GM21737 (cell line): ENCODE results near the gene SEPHS2.

Source experiments
- ATAC-seq: cut with Tn5 transposase; IDR thresholded peaks from one replicate; pipeline ENCODE4 v1.9.1; 2021; ENCODE audit warnings: mild to moderate bottlenecking, moderate library complexity; ENCODE audit not compliant: unreplicated experiment

SEPHS2 gene

DNA sequence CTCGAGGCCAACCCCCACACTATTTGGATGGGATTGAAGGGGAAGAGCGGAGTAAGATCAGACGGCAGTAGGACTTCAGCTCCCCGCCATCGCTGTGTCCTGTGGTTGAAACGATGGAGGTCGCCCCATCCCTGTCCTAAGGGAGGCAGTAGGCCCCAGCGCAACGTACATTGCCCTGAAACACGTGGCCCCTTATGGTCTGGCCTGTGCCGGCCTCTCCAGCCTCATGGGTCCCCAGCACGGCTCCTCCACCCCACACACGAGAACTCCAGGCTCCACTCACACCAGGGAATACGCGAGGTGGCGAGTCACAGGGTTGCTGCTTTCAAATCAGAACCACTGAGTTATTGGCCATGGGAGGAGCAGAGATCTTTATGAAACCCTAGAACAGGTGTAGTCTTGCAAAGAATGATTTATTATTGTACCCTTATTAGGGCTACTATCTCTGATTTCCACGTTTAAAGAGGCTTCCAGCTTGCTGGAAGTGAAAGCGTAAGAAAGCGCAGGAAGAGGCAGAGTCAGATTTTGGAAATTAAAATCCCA lies 15.2 kb downstream of the SEPHS2 start:
- peak; percentile 4 for ATAC-seq

DNA sequence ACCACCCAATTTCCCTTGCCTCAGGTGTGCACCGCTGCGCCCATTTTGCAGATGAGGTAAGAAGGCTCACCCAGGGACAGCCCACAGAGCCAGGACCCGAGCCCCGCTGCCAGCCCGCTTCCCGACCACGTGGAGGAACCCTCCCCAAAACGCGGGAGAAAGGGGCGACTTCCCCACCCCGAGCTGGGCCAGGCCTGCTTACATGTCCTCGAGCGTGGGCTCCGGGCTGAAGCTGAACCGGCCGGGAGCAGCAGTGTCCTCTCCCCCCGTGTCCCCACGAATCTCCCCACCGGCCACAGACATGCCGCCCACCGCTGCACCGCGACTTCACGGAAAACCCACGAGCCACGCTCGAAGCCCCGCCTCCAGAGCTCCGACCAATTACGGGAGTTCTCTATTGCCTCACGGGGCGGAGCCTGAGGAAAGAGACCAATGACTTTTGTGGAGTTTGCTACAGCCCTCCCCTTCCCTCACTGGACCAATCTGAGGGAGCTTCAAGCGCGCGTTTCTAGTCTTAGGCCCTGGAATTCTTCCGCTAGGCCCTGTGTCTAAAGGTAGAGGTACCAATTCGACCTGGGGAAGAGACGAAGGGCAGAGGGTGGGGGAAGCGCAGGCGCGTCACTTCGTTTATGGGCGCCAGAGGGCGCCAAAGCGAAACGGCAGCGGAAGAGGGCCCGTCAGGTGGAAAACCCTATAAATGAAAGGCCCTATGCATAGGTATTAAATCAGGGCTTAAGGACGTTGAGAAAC lies 15.8 kb downstream of the SEPHS2 start, which contains the start of gene DCTPP1:
DCTPP1 (minus strand) TSS at position 353 of the 750 bp plus-strand sequence; CDS start at position 303, 50 bp downstream.
- peak; percentile 97 for ATAC-seq

DNA sequence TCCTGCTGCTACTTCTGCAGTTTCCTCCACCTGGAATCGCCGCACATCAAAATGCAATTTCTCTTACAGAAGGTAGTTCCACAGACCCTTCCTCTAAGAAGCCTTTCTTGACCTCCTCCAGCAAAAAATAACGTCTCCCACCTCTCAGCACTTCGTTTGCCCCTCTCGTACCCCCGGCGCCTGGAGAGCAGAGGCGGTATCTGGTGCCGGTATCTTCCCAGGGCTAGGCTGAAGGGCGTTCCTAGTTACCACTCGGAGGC lies 16.3 kb downstream of the SEPHS2 start:
- ATAC-seq: no peak

DNA sequence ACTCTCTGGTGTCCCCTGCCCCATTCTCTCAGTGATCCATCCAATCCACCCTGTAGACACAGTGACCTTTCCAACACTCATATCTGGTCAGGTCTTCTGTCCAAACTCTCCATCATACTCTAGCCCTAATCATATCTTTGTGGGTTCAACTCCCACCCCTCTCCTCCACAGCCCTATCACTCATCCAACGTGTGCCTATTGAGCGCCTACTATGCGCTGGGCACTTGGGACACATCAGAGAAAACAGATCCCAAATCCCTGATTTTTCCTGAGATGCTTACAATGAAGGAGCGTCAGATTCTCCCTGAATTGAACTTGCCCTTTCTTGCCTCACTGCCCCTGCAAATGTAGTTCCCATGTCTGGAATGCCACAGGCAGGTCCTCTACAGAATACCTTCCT lies 17.6 kb downstream of the SEPHS2 start:
- ATAC-seq: no peak

DNA sequence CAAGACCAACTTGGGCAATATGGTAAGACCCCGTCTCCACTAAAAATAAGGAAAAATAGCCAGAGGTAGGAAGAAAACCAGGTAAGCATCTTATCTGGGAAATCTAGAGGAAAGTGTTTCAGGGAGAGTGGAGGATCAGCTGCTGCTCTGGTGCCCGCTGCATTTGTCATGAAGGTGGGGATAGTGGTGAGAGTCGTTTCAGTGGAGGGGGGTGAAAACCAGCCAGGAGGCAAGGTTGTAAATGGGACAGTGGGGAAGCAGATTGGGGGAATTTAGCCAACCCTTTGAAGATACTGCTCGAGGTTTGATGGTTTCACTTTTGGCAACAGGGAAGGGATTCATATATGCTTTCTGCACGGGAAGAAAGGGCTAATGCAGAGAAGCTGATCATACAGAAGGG lies 24.7 kb downstream of the SEPHS2 start:
- no peak for ATAC-seq

DNA sequence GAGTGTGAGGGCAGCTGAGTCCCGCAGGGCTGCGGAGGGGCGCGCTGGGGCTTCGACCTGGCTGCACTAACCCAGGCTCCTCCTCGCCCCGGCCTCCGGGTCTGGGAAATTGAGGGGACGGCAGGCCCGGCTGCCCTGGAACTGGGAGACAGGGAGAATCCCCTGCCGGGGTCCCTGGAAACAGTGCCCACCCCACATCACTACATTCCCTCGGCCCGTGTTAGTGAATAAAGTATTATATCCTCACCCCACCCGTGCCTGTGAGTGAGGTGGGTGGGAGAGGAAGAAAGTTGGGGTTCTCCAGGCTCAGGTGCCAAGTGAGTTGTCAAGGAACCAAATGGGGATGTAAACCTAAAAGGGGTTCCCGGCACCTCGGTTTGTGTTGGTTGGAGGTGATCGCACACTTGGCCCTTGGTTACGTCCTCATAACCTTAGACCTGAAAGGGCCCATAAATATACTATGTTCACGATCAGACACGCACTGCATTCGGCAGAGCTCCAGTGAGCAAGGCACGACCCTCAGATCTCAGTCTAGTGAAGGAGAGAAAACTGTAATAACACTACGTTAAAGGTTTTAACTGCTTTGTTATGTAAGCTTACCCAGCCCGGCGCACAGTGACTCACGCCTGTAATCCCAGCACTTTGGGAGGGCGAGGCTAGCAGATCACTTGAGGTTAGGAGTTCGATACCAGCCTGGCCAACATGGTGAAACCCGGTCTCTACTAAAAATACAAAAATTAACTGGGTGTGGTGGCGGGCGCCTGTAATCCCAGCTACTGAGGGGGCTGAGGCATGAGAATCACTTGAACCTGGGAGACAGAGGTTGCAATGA lies 27.1 kb downstream of the SEPHS2 start:
- ATAC-seq: no peak

DNA sequence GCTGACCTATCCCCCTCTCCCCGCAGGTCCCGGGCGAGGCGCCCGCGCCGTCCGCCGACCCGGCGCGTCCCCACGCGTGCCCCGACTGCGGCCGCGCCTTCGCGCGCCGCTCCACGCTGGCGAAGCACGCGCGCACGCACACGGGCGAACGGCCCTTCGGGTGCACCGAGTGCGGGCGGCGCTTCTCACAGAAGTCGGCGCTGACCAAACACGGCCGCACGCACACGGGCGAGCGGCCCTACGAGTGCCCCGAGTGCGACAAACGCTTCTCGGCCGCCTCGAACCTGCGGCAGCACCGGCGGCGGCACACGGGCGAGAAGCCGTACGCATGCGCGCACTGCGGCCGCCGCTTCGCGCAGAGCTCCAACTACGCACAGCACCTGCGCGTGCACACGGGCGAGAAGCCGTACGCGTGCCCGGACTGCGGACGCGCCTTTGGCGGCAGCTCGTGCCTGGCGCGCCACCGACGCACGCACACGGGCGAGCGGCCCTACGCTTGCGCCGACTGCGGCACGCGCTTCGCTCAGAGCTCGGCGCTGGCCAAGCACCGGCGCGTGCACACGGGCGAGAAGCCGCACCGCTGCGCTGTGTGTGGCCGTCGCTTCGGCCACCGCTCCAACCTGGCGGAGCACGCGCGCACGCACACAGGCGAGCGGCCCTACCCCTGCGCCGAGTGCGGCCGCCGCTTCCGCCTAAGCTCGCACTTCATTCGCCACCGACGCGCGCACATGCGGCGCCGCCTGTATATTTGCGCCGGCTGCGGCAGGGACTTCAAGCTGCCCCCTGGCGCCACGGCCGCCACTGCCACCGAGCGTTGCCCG lies 27.9 kb downstream of the SEPHS2 start:
- peak; percentile 73 for ATAC-seq

DNA sequence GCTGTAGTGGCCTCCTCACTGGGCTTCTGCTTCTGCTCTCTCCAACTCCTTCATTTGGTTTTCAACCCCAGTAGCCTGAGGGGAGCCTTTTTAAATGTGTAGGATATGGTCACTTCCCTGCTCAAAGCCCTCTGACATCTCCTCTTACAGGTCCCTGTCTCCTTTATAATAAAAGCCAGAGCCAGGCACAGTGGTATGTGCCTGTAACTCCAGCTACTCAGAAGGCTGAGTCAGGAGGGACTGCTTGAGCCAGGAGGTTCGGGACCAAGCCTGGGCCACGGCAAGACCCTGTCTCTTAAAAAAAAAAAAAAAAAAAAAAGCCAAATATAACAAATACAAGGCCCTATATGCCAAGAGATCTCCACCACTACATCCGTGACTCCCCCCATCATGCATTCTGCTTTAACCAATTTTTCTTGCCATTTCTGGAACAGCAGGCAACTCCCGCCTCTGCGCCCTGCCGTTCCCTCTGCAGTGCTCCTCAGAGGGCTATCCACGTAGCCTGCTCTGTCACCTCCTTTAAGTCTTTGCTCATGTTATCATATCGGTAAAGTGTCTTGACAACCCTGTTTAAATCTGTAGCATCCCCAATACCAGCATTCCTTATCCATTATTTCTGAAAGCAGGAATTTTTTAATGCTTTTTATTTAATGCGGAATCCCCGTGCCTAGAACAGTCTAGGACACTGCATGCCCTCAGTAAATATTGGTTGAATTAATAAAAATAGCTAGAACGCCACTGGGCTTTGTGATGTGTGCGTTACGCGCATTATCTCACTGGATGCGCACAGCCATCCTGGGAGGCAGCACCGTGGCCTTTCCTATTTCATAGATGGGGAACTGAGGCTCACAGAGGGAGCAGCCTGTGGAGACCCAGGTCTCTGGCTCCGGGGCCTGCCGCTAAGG lies 28.8 kb downstream of the SEPHS2 start:
- ATAC-seq: no peak

DNA sequence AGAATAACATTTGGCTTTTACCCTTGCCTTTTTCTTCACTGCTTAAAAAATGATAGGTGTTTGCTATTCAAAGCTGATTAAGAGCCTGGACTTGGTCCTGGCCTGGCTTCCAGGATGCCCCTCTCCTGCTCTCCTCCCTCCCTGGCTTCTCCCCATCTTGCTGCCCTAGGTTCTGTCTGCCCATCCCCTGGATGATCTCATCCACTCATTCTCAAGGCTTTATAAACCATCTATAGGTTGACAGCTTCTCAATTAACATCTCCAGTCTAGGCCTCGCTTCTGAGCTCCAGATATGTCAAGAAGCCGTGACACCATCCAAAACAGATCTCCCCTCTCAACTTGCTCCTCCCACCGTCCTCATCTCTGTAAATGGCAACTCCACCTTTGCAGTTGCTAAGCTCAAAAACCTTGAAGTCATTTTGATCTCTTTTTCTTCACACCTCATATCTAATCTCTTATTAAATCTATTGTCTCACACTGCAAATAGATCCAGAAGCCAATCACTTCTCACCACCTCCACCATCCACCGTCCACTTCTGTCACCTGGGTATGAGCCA lies 29.5 kb downstream of the SEPHS2 start:
- ATAC-seq: no peak

DNA sequence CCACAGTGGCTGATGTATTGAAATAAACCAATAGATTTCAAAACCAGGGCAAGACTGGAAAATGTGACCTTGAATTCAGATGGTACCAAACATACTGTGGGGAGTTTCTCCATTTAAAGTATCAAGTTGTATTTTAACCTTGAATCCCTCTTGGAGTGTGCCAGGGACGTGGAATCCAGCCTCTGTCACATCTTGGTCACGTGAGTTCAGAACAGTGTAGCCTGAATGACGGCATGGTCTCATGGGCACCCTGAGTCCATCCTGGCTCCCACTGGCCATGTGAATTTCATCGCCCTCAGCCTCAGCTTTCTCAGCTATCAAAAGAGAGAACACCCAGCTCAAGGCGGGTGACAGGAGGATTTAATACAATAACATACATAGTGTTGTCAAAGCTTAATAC lies 31.5 kb downstream of the SEPHS2 start:
- ATAC-seq: no peak

DNA sequence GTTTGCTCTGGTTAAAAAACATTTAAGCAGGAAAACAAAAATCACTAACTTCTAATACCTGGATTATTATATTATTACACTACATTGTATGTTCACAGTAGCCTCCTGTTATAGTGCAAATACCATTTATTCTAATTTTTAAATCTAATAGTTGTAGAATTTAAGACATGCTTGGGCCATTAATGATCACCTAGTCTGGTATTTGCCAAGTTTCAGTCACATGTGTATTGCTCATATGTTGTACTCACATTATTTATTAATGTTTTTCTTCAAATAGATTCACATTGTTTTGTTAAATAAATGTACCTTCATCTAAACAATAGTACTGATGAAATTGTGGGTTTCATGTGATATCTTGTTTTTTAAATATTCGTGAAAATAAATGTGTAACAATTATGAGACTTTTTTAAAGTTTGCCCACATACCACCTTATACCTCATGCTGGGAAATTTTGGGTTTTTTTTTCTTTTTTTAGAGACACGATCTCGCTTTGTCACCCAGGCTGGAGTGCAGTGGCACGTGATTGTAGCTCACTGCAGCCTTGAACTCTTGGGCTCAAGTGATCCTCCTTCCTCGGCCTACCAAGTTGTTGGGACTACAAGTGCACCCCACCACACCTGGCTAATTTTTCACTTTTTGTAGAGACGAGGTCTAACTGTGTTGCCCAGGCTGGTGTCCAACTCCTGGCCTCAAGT lies 32.4 kb downstream of the SEPHS2 start:
- ATAC-seq: no peak

DNA sequence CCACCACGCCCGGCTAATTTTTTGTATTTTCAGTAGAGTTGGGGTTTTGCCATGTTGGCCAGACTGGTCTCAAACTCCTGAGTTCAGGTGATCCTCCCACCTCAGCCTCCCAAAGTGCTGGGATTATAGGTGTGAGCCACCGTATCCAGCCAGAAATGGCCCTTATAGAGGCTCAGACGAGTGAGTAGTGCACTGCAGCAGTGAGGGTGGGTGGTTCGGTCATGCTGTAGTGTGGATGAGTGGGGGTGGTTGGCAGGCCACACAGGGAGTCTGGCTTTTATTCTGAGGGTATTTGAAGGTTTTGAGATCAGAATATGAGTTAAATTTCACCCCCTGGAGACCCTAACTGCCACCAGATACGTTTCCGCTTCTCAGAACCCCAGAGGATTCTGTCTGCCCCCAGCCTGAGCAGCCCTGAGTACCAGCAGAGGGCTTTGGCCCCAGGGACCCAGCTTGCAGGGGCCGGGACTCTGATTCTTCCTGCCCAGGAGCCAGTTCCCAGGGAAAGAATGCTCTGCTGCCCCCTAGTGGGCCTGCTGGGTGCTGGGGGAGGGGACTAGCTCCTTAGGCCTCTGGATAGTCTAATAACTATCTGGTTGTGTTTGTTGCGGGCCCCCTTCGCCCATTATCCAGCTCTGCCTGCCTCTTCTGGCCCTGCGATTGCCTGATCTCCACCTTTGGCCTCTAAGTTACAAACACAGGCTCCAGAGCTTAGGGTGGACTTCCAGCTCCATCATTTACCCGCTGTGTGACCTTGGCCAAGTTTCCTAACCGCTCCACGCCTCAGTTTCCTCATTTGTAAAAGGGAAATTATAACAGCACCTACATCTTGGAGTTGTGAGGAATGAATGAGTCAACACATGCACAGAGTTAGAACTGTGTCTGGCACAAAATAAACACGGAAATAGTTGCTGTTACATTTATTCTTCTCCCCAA lies 36.3 kb downstream of the SEPHS2 start:
- peak; percentile 47 for ATAC-seq

DNA sequence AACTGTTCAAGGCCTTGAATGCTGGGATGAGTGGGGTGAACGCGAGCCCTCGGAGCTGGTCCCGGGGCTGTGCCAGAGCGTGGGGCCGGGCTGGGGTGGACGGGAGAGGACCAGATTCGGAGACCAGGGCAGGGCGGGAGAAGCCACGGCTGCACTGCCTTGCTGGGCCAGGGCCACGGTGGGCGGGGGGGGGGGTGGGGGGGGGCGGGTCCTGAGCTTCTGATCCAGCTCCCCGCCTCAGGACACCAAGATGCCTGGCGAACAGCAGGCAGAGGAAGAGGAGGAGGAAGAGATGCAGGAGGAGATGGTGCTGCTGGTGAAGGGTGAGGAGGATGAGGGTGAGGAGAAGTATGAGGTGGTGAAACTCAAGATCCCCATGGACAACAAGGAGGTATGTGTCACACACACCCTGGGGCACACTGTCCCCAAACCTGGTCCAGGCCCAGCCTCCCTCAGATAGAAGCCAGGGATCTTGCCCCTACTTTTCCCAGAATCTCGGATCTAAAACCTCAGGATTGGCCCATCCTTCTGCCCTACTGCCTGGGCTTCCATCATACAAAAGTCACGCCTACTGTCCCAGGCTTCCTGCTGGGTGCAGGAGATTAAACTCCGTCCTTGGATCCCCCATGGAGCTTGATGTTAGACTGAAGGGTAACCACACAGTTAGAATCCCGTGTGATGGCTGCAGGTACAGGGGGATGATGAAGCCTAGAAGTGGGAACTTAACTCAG lies 37.7 kb downstream of the SEPHS2 start:
- ATAC-seq: no peak

DNA sequence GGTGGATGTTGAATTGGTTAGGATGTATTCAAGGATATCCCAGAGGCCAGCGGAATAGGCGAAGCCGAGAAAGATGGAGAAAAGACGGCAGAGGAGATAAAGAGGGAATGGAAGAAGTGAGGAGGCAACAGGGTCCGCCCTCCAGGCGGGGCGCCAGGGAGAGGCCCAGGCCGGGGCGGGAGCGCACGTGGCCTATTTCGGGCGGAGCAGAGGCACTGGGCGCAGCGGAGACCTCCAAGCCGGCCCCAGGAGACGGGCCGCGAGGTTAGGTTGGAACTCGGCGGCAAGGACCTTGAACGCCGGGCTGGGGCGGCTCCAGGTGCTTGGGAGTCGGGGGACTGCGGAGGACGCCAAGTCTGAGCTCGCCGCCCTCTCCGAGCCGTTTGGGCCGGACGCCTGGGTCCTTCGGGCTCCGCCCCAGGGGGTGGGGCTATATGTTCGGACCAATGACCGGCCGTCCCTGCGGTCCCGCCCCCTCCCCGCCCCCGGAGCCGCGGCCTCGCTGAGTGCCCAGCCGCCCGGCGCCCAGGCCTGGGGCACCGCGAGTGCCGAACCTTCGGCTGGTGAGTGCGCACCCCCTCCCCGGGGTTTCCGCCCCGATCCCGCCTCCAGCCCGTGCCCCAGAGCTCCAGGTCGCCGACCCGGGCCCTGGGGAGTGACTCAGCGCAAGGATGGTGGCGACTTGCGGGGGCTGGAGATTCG lies 38.4 kb downstream of the SEPHS2 start, which contains the start of gene ZNF771:
ZNF771 (plus strand) TSS at position 505 of the 702 bp plus-strand sequence. CDS start 448 bp downstream, outside the sequence.
- ATAC-seq: peak; percentile 72

DNA sequence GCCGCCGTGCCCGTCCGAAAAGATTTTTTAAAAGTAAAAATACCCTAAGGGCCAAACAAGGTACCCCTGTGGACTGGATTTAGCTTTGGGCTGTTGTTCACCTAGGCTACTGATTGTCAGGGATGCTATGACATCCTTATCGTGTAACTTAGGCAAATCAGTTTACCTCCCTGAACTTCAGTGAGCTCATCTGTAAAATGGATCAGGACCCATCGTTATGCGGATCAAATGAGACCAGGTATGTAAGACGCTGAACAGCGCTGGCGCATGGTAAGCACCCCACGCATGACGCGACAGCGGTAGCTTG lies 38.9 kb downstream of the SEPHS2 start:
- no peak for ATAC-seq

DNA sequence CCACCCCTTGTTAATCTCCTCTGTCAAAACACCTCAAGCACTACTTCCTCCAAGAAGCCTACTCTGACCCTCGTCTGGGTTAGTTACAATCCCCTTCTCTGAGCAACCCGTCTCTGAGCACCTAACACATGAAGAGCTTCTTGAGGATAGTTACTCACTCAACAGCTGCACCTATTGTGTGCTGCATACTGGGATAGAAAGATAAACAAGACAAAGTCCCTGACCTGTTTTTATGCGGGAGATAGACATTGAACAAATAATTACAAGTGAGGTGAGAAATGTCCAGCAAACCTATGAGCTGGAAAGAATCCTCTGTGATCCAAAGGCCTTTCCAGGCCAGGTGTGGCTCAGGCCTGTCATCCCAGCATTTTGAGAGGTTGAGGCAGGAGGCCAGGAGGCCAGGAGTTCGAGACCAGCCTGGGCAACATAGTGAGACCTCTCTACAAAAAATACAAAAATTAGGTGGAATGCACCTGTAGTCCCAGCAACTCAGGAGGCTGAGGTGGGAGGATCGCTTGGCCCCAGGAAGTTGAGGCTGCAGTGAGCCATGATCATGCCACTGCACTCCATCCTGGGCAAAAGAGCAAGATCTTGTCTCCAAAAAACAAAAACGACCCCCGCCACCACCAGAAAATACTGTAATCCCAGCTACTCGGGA lies 43.8 kb downstream of the SEPHS2 start:
- no peak for ATAC-seq
